Stimulated activated CD4-positive, alpha-beta T cell treated with anti-CD3 and anti-CD28 coated beads, Interleukin-1b, Interleukin-23, amount 100 ng/mL, for 24 hours (primary cell): ENCODE measurements around the gene MORN4.
"Not testable (repeated sequence)": the region's sequence is repeated elsewhere in the genome, so short reads cannot be mapped to it uniquely, and the experiment has no call there.

Experiments
- DNase-seq, 4 experiments: peaks; one replicate each; pipeline ENCODE4 v3.0.0-alpha.2; 2020; ENCODE audit warnings: low read depth in 4 of 4, low spot score in 1 of 4

The MORN4 gene

DNA sequence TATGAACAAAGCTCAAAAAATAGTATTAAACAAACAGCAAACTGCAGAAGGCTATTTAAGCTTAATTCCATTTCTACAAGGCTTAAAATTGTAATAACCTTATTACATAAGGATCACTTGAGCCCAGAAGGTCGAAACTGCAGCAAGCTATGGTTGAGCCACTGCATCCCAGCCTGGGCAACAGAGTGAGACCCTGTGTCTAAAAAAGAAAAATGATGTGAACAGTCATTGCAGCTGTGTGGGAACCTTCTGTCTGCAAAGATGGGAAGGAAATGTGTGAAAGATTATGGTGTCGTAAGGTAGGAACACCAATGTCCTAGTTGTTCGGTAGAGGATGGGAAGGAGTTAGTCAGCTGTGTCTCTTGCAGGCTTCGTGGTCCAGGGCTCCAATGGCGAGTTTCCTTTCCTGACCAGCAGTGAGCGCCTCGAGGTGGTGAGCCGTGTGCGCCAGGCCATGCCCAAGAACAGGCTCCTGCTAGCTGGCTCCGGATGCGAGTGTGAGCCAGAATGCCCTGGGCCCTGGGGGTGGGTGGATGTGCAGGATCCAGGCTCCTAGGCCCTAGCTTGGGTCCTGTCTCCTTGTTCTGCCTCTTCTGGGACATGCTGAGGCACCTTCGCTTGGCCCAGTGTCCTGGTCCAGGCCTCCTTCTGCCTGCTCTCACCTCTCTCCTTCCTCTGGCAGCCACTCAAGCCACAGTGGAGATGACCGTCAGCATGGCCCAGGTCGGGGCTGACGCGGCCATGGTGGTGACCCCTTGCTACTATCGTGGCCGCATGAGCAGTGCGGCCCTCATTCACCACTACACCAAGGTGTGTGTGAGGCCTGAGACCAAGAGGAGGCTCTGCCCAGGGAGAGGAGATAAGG is 34.7 kb downstream of the MORN4 start:
- no peak for DNase-seq

DNA sequence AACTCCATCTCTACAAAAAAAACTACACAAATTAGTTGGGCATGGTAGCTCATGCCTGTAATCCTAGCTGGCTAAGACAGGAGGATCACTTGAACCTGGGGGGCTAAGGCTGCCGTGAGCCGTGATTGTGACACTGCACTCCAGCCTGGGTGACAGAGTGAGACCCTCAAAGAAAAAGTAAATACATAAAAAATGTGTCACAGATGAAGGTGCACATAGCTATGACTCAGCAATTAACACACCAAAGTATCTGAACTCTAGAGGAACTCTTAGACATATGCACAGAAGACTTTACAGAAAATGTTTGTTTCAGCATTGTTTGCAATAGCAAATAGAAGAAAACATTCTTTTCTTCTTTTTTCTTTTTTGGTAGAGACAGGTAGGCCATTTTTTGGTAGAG is 35.5 kb downstream of the MORN4 start:
- DNase-seq = no peak

DNA sequence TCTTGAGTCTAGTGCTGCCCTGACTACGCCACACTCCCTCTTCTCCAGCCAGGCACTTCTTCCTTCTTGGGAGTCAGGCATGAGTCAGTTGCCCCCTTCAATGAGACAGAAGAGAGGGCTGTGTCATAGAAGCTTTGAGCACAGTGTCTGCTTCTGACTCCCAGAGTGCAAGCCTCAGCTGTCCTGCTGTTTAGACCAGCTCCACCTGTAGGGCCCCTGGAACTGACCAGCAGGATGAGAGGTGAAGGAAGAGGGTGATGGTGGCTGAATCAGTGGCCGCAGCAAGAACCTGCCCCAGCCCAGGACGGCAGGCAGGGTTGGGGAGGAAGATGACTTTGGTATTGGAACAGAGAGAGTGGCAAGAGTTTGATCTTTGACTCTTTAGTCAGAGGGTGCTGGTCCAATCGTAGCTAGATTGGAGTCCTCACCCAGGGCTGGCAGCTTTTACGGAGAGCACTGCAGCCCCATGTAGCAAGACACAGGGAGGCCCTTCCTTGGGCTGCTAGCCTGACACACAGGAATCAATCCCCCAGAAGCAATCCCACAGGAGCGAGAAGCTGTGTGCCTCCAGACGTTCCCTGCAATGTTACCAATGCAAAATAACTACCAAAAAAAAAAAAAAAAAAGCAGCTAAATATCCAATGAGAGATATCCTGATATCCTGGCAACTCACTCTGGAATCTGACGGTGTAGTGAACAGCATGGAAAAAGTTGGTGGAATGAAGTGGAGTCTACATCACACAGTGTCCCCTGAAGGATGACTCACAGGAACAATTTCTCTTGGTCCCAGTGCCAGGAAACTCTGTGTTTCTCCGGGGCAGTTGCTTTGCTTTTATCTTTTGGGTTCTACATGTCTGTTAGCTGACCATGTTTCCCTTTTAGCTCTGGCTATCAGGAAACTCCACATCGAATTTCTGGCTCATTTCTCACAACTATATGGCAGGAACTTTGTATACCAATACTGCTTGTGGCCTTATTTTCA is 36.9 kb downstream of the MORN4 start:
- no peak for DNase-seq

DNA sequence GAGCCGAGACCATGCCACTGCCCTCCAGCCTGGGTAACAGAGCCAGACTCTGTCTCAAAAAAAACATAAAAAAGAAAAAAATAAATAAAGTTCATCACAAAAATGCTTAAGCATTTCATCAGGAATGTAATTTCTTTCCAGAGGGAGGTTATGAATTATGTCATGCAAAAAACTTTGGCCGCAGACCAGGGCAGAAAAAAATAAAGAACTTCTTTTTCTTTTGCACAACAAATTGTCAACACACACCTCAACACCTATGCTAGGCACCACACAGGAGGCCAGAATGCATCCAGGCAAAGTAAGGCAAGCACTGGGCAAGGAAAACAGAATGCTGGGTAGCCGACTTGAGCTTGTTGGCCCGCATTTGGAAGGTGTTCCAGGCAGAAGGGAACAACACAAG is 39.9 kb downstream of the MORN4 start:
- DNase-seq = no peak

DNA sequence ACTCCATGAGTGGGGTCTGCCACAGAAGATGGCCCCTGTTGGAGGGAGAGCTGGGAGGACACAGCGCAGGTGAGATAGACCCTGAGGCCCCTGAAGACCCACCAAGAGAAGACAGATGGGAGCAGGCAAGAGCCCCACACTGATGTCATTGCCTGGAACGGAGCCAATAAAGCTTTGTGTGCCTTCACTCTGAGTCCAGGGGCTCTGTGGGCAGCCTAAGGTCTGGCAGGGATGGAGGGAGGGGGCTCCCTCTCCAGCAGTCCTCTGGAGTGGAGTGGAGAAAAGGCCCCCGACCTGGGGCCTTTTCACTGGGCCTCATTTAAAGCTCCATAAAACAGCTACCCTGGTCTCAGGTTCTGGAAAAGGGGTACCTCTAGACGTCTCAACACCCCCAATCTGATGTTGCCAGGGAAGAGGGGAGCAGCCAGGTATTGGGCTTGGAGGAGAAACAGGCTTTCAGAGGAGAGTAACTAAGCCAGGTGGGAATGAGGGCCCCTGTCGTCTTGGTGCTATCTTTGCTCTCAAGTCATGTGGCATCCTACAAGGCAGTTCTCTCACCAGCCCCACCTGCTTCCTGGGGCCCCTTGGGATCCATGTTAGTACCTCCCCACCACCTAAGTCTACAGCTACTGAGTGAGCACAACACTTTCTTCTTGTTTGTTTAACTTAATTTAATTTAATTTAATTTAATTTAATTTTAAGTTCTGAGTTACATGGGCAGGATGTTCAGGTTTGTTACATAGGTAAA is 42.4 kb downstream of the MORN4 start:
- DNase-seq = no peak

DNA sequence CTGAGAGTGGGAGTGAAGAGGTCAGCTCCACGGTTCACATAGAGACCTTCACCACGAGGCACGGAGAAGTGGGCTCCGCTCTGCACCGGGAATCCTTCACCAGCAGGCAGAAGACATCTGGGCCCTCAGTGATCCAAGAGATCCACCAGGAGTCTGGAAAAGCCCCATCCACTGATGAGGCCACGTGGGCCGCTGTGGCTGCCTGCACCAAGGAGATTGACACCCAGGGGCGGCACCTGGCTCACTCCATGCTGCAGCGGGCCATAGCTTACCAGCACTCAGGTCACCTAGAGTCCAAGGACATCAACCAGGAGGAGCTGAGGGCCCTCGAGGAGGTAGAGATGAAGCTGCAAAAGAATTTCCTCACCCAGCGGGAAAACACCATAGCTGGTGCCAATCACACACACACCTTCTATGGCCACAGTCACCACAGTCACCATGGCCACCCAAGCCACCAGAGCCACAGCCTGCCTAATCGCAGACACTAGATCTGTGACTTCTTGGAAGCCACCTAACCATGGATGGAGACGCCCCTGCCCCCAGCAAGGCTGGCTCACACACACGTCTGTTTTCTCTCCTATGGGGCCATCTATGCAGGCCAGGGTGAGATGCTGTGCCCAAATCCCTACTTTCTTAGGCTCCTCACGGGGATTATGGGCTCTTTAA is 43.1 kb downstream of the MORN4 start:
- DNase-seq = no peak

DNA sequence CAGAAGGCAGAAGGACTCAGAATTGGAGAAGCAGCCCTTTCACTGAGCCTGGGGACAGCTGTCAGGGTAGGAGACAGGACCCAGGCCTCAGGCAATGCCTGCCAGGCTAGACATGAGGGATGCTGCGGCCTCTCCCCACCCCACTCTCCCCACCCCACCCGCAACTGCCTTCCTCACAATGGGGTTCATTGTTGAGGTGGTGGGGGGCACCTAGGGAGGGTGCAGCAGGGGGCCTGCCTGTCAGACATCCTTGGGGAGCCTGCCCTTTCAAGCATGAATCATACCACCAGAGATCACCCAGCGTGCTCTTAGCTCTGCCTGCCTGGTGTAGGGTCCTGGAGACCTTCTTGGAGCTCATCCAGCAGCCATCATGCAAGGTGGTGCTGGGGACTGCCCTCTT is 43.8 kb downstream of the MORN4 start, which contains the start of gene C10orf62:
Gene C10orf62, plus strand, starts transcription at position 243 of the 400 bp plus-strand sequence. CDS start 177 bp downstream, outside the sequence.
- DNase-seq = no peak

DNA sequence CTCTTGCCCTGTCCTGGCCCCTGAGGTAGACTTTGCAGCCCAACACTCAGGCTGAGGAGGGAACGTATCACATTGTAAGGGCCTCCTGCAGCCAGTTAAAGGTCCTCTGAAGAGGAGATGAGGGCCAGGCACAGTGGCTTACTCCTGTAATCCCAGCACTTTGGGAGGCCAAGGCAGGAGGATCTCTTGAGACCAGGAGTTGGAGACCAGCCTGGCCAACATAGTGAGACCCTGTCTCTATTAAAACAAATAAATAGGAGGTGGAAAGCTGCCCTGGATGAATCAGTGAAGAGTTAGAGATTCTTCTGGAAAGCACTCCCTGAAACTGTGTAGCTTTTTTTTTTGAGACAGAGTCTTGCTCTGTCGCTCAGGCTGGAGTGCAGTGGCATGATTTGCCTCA is 46.1 kb downstream of the MORN4 start:
- DNase-seq = no peak

DNA sequence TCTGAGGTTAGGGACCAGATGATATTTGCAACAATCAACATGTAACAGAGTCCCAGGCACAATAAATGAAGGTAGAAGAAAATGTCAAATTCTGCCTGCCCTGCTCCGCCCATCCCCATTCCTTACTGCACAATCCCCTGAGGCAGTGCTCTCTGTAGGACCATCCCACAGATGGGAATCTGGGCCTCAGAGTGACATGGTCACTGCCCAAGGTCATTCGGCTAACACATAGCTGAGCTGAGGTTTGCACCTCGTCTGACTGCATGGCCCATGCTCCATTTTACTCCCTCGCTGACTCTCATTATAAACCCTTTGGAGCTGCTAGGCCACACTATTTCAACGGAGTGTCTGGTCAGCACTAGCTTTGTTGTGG is 47.9 kb downstream of the MORN4 start:
- DNase-seq = no peak

DNA sequence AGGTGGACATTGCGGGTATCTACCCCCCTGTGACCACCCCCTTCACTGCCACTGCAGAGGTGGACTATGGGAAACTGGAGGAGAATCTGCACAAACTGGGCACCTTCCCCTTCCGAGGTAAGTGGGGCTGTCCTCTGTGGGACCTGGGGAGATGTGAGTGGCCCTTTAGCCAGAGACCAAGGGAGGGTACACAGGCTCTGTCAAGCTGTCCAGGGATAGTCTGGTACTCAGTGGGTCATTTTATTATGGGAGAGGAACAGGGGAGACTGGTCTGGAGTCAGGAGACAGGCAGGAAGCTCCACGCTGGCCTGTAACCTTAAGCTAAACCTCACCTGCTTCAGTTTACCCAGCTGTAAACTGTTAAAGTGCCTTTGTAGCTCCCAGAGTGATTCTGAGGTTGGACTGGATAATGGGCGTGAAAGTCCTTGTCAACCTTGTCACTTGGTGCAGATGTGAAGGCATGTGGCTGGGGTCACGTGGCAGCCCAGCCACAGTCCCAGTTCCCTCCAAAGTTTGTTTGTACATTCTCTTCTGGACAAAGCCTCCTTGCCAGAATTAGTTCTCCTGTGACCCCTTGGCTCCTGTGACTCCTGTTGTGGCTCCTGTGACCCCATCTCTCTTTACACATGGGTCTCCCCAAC is 48.4 kb downstream of the MORN4 start:
- DNase-seq = no peak

DNA sequence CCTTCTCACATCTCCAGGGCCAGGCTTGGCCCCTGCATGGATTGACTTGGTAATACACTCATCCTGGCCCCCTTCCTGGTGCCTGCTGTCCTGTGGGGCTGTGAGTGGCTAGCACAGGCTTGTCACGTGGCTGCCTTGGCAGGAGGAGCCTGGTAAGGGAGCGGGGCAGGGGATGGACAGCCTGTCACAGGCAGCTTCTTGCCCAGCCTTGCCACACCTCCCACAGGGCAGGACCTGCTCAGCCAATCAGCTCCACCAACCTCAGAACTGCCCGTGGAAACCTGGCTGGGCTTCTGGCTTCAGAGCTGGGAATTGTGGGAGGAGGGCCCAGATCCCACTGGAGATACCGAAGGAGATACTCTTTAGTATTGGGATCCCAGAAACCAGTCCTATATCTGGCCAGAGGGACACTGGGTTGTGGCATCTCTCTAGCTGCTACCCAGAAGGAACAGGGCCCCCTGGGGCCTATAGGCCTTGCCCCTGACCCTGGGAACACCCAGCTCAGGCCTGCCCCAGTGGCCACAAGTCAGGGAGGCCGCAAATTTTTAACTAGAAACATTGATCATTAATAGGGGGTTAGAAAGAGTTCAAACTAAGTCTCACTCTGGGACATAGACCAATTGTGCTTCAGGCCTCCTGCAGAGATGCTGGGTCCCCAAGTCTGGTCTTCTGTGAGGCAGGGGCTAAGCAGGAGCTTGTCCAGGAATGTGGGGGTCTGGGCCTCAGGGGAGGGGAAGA is 49.1 kb downstream of the MORN4 start, which contains the start of gene HOGA1:
Gene HOGA1, plus strand, starts transcription at position 330 of the 738 bp plus-strand sequence. Its CDS starts 315 bp downstream, at position 645.
- DNase-seq = no peak

DNA sequence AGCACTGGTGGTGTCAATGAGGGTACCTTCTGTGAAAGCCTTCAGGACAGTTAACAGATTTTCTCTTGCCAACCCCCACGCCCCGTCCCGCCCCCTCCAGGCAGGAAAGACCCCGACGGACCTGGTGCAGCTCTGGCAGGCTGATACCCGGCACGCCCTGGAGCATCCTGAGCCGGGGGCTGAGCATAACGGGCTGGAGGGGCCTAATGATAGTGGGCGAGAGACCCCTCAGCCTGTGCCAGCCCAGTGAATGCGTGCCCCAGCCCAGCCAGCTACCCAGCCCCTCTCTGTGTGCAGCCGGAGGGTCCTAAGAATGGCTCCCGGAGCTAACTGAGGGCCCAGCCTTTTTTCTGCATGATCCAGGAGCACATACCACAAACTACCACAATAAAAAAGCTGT is 49.8 kb downstream of the MORN4 start:
- no peak for DNase-seq

DNA sequence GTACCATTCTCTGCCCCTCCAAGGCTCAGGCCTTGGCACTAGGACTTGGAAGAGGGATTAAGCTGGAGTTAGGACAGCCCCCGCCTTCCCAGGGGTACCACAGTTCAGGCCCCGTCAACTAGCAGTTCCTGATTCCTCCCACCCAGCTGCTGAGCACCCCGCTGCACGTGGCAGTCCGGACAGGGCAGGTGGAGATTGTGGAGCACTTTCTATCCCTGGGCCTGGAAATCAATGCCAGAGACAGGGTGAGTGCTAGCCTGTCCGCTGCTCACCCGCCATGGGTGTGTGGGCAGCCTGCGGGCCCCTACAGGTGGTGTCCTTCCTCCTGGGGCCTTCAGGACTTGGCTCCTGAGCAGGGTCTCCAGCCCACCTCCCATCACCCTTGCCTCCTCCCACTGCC is 51.1 kb downstream of the MORN4 start:
- no peak for DNase-seq

DNA sequence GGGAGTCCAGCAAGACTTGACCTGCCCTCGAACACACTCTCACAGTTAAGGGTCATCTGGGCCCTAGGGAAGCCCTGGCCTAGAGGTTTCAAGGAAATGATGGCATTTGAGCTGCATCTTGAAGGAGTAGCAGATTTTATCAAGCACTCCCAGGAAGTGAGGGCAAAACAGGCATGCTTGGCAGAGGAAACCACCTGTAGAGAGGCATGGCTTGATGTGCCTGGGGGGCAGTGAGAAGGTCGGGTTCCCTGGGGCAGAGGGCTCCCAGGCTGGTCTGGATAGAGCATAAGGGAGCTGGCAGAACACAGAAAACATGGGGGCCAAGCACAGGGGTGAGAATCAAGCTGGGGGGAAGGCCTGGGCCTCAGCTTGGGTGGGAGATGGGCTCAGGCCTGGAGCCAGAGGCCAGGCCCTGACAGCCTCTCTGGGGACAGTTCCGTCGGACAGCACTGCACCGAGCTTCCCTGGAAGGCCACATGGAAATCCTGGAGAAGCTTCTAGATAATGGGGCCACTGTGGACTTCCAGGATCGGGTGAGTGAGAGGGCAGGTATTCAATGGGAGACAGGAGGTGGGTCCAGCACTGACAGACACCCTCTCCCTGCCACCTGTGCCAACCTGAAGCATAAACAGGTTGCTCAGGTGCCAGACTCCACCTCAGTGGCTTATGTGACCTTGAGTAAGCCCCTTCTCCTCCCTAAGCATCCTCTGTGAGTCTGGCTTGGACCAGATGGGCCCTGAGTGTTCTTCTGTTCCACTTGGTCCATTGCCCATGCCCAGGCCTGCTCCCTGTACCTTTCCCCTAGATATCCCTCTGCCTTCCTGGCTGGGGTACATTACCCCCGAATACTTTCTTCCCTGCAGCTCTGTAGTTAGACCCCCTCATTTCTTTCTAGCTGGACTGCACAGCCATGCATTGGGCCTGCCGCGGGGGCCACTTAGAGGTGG is 52.6 kb downstream of the MORN4 start:
- no peak for DNase-seq

DNA sequence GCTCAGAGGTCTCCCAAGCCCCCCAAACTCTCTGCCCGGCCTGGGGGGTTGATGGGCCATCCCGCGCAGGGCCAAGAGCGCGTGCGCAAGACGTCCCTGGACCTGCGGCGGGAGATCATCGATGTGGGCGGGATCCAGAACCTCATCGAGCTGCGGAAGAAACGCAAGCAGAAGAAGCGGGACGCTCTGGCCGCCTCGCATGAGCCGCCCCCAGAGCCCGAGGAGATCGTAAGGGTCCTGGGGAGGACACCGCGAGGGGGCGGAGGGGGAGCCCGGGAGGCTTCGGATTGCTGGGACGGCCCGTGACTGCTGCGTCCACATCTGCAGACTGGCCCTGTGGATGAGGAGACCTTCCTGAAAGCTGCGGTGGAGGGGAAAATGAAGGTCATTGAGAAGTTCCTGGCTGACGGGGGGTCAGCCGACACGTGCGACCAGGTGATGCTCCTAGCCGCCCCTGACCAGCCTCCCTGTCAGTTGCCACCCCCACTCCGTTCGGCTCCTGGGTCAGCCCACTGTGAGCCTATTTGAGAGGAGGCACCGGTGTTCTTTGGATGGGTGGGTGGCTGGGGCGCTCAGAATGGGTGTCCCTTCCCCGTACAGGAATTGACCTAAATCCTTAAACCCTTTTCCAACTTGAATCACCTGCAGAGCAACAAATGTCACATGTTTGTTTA is 55.0 kb downstream of the MORN4 start:
- DNase-seq = no peak

DNA sequence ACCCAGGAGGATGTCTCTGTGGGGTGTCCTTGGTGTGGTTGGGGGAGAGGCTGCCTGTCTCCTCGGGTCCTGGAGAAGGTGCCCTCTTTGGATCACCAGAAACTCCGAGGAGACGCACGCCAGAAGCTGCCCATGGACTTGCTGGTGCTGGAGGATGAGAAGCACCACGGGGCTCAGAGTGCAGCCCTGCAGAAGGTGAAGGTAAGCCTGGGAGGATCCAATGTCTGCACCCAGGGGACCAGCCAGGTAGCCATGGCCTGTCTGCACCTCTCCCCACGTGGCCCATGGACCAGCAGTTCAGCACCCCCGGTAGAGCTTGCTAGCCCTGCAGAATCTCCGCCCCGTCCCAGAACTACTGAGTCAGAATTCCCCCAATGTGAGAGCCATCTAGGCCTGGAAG is 55.6 kb downstream of the MORN4 start:
- DNase-seq = no peak

DNA sequence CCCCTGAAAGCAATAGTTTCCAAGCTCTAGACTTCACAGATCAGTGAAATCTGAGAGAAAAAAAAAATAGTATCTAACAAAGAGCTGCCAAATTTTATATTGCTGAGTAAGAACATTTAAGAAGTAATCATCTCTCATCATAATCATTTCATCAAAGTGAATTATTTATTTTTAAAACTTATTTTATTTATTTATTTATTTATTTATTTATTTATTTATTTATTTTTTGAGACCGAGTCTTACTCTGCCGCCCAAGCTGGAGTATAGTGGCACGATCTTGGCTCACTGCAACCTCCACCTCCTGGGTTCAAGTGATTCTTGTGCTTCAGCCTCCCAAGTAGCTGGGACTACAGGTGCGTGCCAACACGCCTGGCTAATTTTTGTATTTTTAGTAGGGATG is 56.8 kb downstream of the MORN4 start:
- DNase-seq = not testable (repeated sequence)
